GM19023 (cell line): ENCODE results near the gene EDNRB.
"Not testable (repeated sequence)": the region's sequence is repeated elsewhere in the genome, so short reads cannot be mapped to it uniquely, and the experiment has no call there.

ENCODE experiments used
- ATAC-seq: cut with Tn5 transposase; IDR thresholded peaks from one replicate; pipeline ENCODE4 v1.9.1; 2021; ENCODE audit warnings: mild to moderate bottlenecking, moderate library complexity; ENCODE audit not compliant: unreplicated experiment

The EDNRB gene

DNA sequence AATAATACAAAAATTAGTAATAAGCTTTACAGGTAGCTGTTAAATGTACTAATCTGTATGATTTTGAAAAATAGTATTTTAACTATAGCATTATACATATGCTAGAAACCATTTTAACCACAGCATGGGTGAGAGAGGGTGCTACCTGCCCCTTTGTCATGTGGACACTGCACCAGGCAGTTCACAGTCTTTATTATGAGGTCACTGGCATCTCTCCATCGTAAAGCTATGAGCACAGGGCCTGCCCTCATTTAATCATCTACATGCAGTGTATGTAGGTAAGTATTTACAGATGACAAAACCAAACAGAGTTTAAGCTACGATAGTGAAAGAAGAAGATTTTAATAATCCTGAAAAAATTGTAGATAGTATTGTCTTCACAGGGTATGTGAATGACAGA lies 21.7 kb downstream of the EDNRB start:
- no peak for ATAC-seq

DNA sequence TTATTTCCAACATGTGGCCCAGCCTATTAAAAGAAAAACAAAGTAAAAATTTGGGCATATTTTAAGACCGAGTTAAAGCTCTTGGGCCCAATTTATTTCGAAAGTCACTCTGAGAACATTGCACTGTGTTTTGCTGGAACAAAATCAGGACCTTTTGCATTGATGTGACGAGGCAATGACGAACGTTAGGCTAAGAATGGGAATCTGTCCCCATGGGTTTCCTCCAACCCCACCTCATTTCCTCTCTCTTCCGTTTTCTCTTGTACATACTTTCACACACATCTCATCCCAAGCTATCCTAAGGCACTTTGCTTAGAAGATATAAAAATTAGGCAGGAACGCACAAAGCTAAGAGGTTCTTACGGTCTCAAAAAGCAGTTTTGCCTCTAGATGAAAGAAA lies 22.1 kb downstream of the EDNRB start:
- no peak for ATAC-seq

DNA sequence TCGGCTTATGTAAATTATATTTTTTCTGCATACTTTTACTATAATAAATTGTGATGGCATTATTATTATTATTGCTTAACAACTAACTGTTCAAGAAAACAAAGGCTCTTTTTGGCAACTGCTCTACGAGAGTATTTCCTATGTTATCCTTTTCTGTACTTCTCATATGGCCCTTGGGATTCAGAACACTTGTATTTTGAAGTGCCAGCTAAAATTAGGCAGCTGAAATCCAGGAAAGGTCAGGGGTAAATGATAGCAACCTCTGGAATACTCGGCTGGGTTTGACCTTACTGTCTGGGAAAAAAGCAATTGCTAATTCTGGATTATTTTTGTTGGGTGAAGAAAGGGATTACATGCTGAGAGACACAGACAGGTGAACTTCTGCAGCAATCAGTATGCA lies 23.9 kb downstream of the EDNRB start:
- ATAC-seq, result no peak

DNA sequence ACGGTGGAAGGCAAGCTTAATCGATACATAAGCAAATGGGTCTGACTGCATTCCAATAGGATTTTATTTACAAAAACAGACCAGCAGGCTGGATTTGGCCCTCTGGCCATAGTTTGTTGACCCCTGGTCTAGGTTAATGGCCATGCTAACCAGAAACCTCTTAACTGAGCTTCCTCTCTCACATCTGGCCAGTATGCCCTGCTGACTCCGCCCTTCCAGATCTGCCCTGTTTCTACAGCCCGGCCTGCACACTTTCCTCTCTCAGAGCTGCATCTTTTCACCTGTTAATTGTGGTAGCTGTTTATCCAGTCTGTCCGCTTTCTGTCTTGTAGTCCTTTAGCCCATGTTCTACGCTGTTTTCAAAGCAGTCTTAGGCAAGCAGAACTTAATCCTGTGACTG lies 25.6 kb downstream of the EDNRB start:
- ATAC-seq, result no peak

DNA sequence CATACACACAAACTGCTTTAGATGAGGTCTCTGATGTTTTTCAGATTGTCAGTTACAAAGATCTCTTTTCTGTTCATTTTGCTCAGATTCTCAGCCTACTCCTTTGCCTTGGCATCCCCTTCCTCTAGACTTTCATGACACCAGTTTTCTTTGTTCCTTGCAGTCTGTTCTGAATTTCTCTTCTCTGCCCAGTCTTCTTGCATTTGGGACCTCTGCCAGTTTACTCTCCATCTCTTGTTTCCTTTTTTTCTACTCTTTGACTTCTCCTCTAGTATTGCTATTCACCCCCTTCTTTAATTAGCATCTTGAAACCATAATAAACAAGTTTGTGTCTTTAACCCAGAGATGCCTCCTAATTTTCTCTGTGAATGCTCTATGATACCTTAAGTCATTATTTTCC lies 26.1 kb downstream of the EDNRB start:
- ATAC-seq, result no peak

DNA sequence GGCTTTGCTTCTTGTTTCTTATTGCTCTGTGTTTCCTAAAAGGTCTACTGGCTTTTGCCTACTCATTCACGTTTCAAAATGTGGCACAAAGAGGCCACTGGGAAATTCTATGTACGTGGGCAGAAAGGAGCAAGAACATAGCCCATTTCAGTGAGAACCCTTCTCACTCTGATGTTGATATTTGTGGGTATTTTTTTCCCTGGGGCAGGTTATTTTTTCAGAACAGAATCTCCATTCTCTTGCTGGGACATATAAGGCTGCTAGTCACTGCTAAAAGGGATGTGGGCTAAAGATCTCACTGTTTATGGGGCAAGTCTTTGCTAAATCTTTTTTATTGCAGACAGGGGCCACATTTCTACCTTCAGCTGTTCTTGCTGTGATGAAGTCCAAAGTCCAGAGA lies 27.1 kb downstream of the EDNRB start:
- no peak for ATAC-seq

DNA sequence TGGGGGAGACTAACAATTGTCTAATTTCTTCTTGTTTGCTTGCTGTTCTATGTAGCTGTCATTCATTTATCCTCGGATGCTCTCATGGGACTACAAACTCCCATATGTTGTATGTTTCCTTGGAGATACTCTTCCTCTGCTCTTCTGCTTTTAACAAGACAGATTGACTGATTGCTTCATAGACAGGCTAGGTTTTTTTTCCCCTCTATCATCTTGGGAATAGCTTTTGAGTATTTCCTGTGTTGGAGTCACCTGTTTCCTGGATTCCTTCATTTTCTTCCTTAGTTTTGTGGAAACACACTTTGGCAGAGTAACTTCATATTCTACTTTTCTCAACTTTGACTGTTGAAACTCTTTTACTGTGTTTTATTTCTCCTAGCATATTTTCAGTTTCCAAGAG lies 27.6 kb downstream of the EDNRB start:
- no peak for ATAC-seq

DNA sequence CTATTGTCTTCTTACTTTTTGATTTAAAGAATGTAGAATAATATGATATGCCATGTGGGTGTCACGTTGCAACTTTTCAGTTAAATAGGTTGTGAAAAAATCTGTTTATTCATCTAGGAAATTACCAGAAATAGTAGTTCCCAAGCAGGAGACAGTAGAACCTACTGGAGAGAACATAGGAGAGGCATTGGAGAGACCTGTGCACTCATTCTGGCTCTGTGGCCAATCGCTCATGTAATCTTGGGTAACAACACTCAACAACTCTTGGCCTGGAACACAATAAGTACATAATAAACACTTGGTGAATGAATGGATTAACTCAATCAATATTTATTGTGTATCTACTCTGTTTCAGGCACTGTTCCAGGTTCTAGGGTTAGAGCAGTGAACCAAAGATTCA lies 35.3 kb downstream of the EDNRB start:
- ATAC-seq, result no peak

DNA sequence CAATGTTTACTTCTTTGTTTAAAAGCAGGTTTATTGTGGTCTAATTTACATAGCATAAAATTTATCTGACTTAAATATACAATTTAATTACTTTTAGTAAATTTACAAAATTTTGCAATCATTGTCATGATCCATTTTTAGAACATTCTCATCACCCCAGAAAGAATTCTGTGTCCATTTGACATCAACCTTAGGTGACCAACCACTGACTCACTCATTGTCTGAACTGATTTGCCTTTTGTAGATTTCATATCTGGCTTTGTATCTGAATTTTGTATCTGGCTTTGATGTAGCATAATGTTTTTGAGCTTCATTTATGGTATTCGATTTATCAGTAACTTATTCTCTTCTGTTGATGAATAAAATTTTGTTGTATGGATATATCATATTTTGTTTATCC lies 40.4 kb downstream of the EDNRB start:
- ATAC-seq, result no peak

DNA sequence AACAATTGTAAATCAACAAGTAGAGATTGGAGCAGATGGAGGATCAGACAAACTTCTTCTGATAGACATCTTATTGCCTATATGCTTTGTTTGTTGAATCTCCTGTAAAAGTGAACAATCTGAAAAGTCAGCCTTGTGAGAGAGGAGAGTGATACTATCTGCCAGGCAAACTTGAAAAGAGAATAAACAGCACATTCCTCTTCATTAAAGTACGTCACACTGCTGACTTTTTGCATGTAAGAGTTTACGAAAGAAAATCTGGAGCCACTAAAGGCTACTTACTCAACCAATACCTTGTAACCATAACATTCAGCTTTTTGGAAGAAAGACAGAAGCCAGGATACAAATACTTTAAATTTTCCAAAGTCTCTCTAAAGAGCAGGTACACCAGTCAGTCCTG lies 42.5 kb downstream of the EDNRB start:
- no peak for ATAC-seq

DNA sequence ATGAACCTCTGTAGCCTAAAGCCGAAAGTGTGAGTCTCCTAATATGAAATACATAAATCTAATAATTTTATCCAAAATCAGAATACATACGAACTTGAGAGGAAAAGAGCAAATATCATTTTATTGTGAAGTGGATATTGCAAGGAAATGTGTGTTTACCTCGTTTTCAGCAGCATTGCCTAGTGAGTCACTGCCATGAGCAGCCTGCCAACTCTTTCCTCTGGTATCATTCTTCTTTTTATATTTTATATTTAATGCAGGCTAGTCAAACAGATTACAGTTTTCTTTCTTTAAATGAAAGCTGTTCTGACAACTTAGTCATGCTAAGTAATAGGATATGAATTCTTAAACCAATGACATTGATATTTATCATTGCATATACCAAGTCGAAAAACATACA lies 44.2 kb downstream of the EDNRB start:
- no peak for ATAC-seq

DNA sequence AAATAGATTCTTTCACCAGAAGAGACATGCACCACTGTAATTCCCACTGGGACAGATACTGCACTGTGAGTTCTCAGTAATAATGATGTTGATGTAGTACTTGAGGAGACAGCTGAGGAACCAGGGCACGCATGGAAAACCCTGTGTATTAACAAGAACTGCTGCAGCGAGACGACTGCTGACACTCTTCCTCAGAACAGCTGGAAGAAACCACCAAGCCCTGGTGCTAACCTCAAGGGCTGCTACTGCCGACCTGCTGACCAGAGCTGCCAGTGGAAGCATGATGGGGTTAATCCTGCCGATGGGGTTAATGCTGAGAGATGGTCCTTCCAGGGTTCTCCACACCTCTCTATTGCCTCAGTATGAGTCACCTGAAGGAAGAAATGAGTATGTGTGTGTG lies 45.6 kb downstream of the EDNRB start:
- ATAC-seq, result no peak

DNA sequence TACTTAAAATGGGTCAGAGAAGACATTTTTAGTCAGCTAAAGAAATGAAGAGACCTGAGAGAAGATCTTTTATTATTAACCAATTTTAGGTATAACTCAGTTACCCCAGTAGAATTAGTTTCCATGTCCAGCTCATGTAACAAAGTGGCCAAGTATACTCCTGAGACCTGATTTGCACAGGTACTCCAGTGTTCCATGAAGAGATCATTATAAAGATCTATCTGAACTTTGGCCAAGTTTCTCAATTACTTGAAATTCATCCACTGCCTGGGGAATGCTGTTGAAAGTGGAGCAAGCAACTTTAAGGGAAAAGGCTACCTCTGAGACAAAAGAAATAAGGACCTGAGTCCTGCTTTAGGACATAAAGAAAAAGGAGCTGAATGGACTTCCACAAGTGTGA lies 47.0 kb downstream of the EDNRB start:
- ATAC-seq, result no peak

DNA sequence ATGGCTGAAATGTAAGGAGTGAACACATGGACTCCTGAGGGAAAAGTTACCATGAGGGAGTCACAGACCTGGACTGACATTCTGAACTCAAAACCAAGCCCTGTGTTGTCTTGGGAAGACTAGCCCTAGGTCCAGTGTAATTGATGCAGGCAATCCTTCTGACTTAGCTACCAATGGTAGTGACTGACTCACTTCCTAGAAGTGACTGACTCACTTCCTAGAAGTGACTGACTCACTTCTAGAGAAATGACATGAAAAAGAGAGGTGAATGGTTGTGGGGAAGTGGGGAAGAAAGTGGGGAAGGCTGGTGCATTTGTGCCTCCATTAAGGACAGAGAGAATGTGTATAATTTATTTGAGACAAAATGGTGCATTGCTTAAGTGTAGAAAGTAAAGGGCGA lies 49.9 kb downstream of the EDNRB start:
- ATAC-seq, result no peak

DNA sequence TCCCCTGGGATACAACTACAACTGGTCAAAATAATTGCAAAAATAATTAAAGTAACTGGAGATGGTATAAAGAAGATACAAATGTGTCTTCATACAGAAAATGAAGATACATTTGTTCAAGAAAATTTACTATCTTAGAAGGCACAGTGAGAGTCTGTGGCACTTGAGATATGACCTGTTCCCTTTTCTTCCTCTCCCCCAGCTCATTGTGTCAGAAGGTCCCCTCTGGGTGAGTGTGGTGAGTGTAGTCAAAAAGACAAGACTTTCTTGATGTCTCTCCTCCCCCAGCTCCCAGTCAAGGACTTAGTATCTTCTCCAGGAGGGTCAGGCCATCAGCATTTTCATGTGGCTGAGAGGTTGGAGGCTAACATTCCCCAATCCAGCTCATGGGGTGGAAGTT lies 51.7 kb downstream of the EDNRB start:
- no peak for ATAC-seq

DNA sequence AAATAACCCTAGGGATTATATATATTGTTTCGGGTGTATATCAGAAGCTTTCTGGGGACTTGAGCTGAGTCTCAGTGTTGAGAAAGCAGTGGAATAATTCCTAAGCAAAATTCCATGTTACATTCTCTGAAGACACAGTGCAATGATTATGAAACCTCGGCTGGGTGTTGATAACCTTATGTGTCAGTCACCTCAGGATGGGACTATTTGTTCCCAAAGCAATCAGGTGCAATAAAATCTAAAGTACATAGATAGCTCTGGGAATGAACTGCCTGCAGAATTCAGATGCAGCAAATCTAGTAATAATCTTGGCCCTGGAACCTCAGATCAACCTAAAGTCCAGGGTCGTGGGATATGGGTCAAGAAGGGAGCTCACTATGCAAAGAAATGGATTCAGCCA lies 53.0 kb downstream of the EDNRB start:
- ATAC-seq, result no peak

DNA sequence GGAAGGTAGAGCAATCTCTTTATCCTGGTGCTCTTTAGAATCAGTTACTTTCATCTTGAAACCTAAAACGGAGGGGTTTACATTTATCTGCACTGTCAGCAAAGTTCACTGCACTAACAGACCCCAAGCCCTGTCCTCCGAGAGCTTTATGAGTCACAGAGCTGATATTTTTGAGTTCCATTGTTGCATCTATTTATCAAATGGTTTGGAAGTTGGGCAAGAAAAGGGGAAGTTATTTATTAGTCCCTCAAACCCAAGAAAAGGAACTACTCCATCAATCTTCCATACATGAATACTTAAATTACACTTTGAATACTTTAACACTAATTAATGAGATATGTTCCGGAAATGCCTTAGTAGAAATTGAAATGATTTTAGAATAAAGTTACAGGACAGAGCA lies 55.5 kb downstream of the EDNRB start:
- no peak for ATAC-seq

DNA sequence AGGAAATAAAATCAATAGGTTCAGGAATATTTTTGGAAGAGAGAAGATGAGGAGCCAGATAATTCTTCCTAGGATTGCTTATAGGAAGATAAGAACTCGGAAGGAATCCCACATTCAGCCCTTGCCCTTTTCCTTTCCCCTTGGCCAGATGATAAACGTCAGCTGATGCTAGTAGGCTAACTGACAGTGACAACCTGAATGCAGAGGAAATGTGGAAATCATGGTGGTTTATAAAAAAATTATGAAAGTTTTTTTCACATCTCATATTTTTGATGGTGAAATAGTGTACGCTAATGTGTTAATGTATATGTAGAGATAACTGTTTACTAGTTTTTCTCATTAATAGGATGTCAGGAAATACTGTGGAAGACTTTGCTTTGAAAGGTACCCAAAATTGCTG lies 56.9 kb downstream of the EDNRB start:
- no peak for ATAC-seq

DNA sequence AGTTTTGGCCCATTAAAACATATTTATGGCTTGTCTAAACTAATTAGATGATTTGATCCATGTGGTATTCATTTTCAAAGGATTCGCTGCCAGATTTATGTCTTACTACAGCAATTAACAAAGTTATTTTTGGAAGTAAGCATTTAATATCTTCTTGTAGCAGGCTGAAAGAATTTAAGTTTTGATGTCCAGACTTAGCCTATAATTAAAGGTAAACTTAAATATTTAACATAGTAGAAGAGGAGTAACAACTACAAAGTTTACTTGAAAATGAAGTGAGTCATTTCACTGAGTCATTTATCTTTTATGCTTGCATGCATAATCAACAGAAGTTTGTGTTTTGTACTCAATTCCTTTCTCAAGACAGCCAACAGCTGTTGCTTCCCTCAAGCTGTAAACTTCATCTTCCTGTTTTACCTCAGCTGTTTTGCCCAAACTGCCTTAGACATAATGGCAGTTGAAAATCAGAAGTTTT lies 58.1 kb downstream of the EDNRB start:
- ATAC-seq, result no peak

DNA sequence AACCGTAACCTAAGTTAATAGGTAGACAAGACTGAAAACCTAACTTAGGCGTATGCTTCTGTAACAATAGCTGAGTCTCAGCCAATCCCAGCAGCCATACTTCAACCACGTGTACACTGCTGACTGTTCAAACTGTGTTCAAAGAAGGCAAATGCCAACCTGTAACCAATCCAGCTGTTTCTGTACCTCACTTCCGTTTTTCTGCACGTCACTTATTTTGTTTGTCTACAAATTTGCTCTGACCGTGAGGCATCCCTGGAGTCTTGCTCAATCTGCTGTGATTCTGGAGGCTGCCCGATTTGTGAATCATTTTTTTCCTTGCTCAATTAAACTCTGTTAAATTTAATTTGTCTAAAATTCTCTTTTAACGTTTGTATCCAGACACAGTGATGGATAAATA lies 59.2 kb downstream of the EDNRB start:
- no peak for ATAC-seq

DNA sequence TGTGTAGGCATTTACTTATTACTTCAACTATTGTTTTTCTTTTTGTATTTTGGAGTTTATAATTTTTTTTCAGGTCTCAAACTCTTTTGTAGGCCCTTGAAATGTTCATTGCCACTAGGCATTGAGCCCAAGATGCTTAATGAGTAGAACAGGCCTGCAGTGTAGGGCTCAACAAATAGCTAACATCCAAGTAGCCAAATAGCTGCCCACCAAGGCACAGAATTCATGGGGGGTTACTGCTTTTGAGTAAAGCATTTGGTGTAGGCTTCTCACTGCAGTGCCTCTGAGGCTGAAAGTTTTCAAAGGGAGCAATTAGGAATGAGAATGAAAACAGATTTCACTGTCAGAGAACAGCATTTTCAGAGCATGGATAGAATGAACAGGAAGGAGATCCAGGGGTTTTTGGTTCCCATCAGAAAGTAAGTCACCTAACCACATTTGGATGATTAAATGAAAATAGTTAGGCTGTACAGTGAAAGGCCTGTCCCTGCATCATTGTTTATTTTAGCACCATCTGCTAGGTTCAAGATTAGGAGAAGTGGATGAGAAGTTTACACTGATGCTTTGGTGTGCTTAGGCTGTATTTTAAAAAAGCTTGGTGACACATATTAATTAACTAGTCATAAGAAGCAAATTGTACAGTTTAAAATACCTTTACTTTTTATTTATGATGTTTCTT lies 61.0 kb downstream of the EDNRB start:
- ATAC-seq, result no peak

DNA sequence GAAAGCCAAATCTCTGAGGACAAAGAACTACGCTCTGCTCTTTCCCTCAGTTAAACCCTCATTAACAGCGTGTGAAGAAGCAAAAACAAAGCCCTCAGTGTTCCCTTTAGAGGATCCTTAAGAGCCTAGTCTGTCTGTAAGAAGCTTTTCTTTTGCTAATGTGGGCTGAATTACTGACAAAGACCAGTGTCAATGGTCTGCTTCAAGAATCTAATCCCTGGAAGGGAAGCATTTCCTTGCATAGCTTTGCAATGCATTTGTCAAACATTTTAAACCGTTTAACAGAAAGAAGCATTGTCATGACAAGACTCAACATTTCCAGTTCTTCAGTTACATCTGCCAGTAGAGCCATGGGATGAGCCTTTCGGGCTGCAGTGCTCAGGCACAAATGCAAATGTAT lies 64.9 kb downstream of the EDNRB start:
- ATAC-seq, result no peak

DNA sequence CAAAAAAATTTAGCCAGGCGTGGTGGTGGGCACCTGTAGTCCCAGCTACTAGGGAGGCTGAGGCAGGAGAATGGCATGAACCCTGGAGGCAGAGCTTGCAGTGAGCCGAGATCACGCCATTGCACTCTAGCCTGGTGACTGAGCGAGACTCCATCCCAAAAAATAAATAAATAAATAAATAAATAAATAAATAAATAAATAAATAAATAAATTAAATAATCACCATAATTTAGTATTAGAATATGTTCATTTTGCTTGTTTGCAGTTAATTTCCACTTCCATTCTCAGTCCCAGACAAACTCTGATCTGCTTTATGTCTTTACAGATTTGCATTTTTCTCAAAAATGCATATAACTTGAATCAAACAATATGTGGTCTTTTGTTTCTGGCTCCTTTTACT lies 70.6 kb downstream of the EDNRB start:
- ATAC-seq, result not testable (repeated sequence)
